ENCODE data around the gene GNAL.

GRCh38 chr18:11888726-11889125 is 199.7 kb downstream of the GNAL start:
- TF ChIP-seq POLR2AphosphoS5 (IDR thresholded peaks at IDR 0.05; ENCODE audit: low read depth), result no peak
- no peak for TF ChIP-seq CTCF (conservative IDR thresholded peaks at IDR 0.05; ENCODE audit: low read depth in 2 of 2)
- no peak for TF ChIP-seq JUNB (IDR thresholded peaks at IDR 0.05; ENCODE audit: unreplicated experiment)

Data from GM23338 (cell line).